ENCODE results near the gene DDI2. TPM values are rescaled to one million over a fixed set of nuclear protein-coding genes. Genes with fewer than 3 reads are reported as not detected.

The DDI2 gene
- polyA plus RNA-seq, 4 donors, result 18.4 to 22.2 (median 19.4) TPM

DNA sequence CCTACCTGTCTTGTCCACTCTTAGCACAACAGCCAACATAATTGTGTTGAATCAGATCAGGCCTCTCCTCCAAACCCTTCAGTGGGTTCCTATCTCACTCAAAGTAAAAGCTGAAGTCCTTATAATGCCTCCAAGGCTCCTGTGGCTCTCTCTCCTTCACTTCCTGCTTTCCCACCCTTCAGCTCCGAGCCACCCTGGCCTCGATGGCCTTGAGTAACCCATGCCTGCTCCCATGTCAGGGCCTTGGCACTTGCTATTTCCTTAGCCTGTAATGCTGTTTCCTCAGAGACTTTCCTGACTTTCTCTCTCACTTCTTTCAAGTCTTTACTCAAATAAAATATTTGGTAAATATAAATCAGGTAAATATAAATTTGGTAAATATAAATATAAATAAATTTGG, 58.8 kb downstream of the DDI2 start:
- no peak for DNase-seq (ENCODE audit: low read depth in 4 of 4, low spot score in 3 of 4)

DNA sequence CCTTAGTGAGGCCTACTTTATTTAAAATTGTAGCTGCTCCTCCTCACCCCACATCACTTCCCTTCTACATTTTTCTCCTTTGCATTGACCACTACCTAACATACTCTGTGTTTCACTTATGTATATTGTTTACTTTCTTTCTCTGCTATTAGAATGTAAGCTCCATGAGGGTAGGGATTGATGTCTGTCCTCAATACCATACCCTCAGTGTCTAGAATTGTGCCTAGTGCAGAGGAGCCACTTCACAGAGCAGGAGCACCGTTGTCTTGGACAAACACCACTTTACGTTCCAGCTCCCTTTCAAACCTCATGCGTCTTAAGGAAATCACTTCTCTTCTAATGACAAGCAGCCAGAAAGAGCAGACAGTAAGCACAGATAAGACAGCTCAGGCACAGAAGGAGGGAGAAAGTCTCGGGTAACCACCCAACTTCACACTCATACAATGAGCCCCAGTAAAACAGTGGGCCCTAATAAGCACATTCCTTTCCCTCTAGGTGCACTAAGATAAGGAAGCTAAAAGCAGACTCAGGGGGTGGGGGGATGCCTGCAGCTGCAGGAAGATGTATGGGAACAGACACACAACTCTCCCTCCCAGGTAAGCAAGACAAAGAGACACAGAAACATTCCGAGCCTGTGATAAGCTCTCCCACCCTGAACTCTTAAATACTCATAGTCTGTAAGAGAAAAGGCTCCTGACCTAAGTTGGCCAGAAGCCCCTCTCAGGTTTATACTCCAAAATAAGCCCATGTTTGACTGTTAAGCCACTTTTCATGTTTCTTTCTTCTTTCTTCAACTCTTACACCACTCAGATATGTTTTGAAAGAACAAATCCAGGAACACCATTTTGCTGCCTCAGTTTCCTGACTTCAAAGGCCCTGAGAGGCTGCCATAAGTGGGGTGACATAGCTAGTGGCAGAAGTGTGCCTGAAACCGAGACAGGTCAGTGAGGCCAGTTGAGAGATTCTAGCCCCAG, 59.7 kb downstream of the DDI2 start:
- no peak for DNase-seq (ENCODE audit: low read depth in 4 of 4, low spot score in 3 of 4)

GRCh38 chr1:15678578-15678977, 61.3 kb downstream of the DDI2 start:
- no peak for DNase-seq (ENCODE audit: low read depth in 4 of 4, low spot score in 3 of 4)

- no peak for DNase-seq (ENCODE audit: low read depth in 4 of 4, low spot score in 3 of 4)
These were observed 62.9 kb downstream of the DDI2 start for GRCh38 chr1:15680131-15680530.

DNA sequence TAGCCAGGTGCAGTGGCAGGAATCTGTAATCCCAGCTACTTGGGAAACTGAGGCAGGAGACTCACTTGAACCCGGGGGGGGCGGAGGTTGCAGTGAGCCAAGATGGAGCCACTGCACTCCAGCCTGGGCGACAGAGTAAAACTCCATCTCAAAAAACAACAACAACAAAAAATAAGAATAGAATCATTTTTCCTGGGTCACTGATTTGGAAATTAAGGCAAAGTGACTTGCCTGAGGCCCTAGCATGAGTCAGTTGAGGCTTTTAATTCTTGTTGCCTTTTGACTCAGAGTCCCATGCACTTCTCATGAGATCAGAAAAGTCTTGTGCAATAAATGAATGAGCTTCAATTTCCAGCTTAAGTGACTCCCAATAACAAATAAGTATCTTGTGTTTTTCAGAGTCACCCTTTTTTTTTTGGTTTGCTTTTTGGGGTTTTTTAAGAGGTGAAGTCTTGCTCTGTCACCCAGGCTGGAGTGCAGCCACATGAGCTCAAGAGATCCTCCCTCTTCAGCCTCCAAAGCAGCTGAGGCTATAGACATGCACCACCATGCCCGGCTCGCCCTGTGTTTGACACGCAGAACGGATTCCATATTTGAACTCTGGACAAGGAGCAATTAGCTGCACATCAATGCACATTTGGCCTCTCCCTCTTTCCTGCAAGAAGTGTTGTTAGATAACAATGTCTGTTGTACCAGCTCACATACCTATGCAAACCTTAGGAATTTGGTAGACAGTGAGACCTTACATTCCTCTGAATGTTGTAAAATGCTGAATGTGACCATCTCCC, 63.5 kb downstream of the DDI2 start:
- no peak for DNase-seq (ENCODE audit: low read depth in 4 of 4, low spot score in 3 of 4)

GRCh38 chr1:15681349-15682292, 64.4 kb downstream of the DDI2 start:
- DNase-seq (ENCODE audit: low read depth in 4 of 4, low spot score in 3 of 4), result no peak

GRCh38 chr1:15682936-15683341, 65.7 kb downstream of the DDI2 start:
- DNase-seq (ENCODE audit: low read depth in 4 of 4, low spot score in 3 of 4), result no peak

- DNase-seq (ENCODE audit: low read depth in 4 of 4, low spot score in 3 of 4), result no peak
These were observed 66.2 kb downstream of the DDI2 start for GRCh38 chr1:15683345-15684039.

GRCh38 chr1:15684042-15684461, 66.8 kb downstream of the DDI2 start, which contains the start of gene PLEKHM2:
Gene PLEKHM2, plus strand, starts transcription at chr1:15684320. Its CDS starts 239 bp downstream, at chr1:15684559.
- no peak for DNase-seq (ENCODE audit: low read depth in 4 of 4, low spot score in 3 of 4)

DNA sequence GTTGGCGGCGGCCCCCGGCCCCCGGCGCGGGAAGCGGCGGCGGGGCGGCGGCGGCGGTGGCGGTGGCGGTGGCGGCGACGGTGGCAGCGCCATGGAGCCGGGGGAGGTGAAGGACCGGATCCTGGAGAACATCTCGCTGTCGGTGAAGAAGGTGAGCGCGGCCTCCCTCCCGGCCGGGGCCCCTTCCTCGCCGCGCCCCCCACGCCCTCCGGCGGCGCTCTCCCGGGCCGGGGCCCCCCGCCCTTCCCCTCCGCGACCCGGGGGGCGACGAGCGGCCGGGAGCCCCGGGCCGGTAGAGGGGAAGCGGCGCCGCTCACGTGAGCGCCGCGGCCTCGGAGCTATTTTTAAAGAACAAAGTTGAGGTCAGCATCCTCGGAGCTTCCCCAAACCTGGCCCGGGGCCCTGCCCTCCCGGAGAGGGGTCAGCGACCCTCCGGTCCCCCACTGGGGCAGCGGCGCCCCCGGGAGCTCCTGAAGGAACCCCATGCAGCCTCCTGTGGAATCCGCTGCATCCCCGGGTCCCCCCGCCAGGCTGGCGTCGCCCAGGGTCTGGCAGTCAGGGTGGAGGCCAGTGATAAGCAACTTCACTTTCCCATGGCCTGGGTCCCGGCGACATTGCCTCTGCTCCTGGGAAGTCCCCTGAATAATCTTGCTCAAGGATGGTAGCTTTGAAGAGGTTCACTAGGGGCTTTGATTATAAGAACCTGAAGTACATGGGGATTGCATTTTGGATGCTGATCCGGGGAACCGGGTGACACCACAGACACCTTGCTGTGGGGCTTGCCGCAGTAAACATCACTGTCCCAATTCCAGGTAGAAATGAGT, 67.4 kb downstream of the DDI2 start:
- no peak for DNase-seq (ENCODE audit: low read depth in 4 of 4, low spot score in 3 of 4)

GRCh38 chr1:15685820-15686219, 68.6 kb downstream of the DDI2 start:
- DNase-seq (ENCODE audit: low read depth in 4 of 4, low spot score in 3 of 4), result no peak

- no peak for DNase-seq (ENCODE audit: low read depth in 4 of 4, low spot score in 3 of 4)
These were observed 70.2 kb downstream of the DDI2 start for GRCh38 chr1:15687446-15687845.

DNA sequence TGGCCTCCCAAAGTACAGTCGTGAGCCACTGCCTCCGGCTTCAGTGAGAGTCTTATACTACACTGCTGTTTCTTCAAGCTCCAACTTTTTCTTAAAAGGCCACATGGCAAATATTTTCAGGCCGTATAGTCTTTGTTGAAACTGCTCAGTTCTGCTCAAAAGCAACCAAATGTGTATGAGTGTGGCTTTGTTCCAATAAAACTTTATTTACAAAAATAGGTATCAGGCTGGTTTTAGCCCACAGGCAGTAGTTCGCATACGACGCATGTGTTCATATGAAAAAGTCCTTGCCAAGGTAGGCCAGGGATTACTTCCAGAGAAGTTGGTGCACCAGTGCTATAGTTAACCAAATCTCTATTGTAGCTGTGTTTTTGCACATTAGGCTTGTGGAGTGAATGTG, 73.1 kb downstream of the DDI2 start:
- no peak for DNase-seq (ENCODE audit: low read depth in 4 of 4, low spot score in 3 of 4)

DNA sequence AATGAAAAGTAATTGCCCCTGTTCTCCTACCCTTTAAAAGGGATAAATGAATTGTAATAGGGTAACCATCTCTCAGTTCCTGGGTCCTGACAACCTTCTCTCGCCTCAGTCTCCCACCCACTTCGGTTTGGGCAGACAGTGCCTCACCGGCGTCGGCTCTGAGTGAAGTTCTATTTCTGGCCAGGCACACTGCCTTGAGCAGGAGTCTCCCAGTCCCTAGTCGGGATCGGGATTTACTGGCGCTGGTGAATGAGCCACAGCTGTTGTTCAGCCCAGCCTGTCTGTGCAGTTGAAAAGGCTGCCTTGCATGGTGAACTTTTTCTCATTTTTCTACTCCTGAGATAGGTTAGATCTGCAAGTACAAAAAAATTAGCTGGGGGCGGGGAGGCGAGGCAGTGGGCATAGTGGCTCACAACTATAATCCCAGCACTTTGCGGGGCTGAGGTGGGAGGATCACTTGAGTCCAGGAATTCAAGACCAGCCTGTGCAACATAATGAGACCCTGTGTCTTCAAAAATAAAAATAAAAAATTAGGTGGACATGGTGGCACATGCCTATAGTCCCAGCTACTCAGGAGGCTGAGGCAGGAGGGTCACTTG, 74.3 kb downstream of the DDI2 start:
- no peak for DNase-seq (ENCODE audit: low read depth in 4 of 4, low spot score in 3 of 4)

DNA sequence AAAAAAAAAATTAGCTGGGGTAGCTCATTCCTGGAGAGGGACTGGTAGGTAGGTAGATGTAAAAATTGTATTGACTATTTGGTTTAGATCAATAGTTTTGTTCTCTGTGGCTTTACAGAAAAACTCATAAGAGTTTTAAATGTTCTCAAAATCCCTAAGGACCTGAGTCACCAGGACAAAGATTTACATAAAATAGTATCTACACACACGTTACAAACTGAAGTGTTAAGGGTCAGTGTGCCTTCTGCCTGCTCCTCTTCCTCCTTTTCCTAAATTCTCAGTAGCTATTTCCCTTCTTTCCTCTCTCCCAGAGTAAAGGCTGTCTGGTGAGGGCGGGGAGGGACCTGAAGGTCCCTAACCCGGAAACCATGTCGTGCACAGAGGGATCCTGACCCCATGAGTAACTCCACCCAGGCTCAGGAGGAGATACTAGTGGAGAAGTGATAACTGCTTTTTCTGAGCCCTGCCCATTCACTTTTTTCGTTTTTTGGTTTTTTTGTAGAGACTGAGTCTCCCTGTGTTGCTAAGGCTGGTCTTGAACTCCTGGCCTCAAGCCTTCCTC, 74.9 kb downstream of the DDI2 start:
- no peak for DNase-seq (ENCODE audit: low read depth in 4 of 4, low spot score in 3 of 4)

DNA sequence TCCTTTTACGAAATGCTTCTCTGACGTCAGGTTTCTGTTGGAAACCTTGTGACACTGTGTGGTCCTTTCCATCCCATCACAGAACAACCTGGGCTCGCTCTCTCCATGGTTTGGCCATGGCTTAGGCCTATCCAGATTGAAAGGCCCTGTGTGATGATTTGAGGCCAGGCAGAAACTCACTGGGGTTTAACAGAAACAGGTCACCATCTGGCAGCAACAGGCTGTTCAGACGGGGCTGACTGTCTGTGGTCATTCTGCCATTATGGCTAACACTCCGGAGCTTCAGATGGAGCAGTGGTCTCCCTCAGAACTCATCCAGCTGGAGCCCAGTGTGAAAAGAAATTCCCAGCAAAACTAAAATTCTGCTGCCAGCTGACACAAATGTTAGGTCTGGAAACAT, 76.1 kb downstream of the DDI2 start:
- DNase-seq (ENCODE audit: low read depth in 4 of 4, low spot score in 3 of 4), result no peak

GRCh38 chr1:15696956-15697521, 79.8 kb downstream of the DDI2 start:
- DNase-seq (ENCODE audit: low read depth in 4 of 4, low spot score in 3 of 4), result no peak

- no peak for DNase-seq (ENCODE audit: low read depth in 4 of 4, low spot score in 3 of 4)
These were observed 80.9 kb downstream of the DDI2 start for GRCh38 chr1:15698201-15698600.

All from right renal pelvis (tissue), 4 donors.